GM23248 (cell line): Measurements from ENCODE around the gene USP6NL.

ENCODE experiments used
- EZH2 ChIP-seq: fragments of 200-600 bp; sonication (generic); IDR thresholded peaks from 2 replicates; pipeline ENCODE4 v1.6.1; 2018; ENCODE audit warnings: antibody characterized with exemption, mild to moderate bottlenecking; ENCODE audit not compliant: insufficient read depth, poor library complexity, severe bottlenecking
- EZH2phosphoT487 ChIP-seq: fragments of 200-600 bp; sonication (generic); IDR thresholded peaks from 2 replicates; pipeline ENCODE4 v1.6.1; 2018; ENCODE audit warnings: antibody characterized with exemption, moderate library complexity, mild to moderate bottlenecking, low read depth; ENCODE audit not compliant: insufficient read depth

GRCh38 chr10:11587722-11588259, 23.7 kb downstream of the USP6NL start:
- TF ChIP-seq EZH2 (no peak), EZH2phosphoT487 (no peak)
